GM12878 (cell line): ENCODE results near the gene GPAT3. TPM values are rescaled to one million over a fixed set of nuclear protein-coding genes. Genes with fewer than 3 reads are reported as not detected.
"Not testable (repeated sequence)": the region's sequence is repeated elsewhere in the genome, so short reads cannot be mapped to it uniquely, and the experiment has no call there.

Experiments
- ATAC-seq: fragments of 200-7000 bp; cut with Tn5 transposase; 3 replicates; pipeline ENCODE4 v1.9.1; 2020; ENCODE audit warnings: mild to moderate bottlenecking, moderate library complexity
- BruUV-seq: library from RNA; stranded (reverse); fragments of 400-500 nt; replicated peaks from 2 replicates; lab custom pipeline; 2021; lab: Mats Ljungman, UMichigan
- CTCF ChIA-PET: fragments of 300-600 bp; sonication (Branson Sonifier 250); formaldehyde crosslinking; extraction: SDS; loops from one replicate; lab custom pipeline; 2021; ENCODE audit warnings: inconsistent platforms; lab: Yijun Ruan, JAX
- POLR2A ChIA-PET: fragments of 350-600 bp; formaldehyde crosslinking; extraction: SDS; loops from one replicate; lab custom pipeline; 2021; ENCODE audit warnings: inconsistent platforms; lab: Charles Lee
- RAD21 ChIA-PET: fragments of 300-600 bp; sonication (Branson Sonifier 250); formaldehyde crosslinking; loops from one replicate; lab custom pipeline; 2023; ENCODE audit warnings: antibody characterized with exemption; ENCODE audit not compliant: unreplicated experiment; lab: Charles Lee
- SMC1A ChIA-PET: fragments of 300-600 bp; sonication (Branson Sonifier 250); formaldehyde crosslinking; loops from one replicate; lab custom pipeline; 2023; ENCODE audit not compliant: unreplicated experiment, uncharacterized antibody; lab: Charles Lee
- DNase-seq: peaks from one replicate; pipeline ENCODE4 v3.0.0-alpha.2; 2011; ENCODE audit warnings: low read depth, low spot score
- FAIRE-seq: peaks from 3 replicates; lab custom pipeline; 2011; peaks lifted over from hg19 to GRCh38; lab: Jason Lieb, UNC
- H2AFZ ChIP-seq: 2 replicates; pipeline ENCODE4 v1.6.0; 2011; ENCODE audit warnings: low read depth, low read length, control low read depth; ENCODE audit not compliant: control insufficient read depth
- H3K27ac ChIP-seq: 2 replicates; pipeline ENCODE4 v1.5.1; 2011; ENCODE audit warnings: control low read depth; ENCODE audit not compliant: control insufficient read depth, insufficient read depth
- H3K27me3 ChIP-seq, 2 experiments: replicated peaks in 1 of 2; 2 replicates each; pipeline versions ENCODE4 v1.6.0 to v1.6.1; 2011; ENCODE audit warnings: low read length in 1 of 2; ENCODE audit not compliant: control insufficient read depth in 2 of 2, insufficient read depth in 2 of 2
- H3K36me3 ChIP-seq, 2 experiments: 2 replicates each; pipeline ENCODE4 v1.5.1; 2011; ENCODE audit warnings: low read length in 1 of 2; ENCODE audit not compliant: control insufficient read depth in 2 of 2, insufficient read depth in 2 of 2
- H3K4me1 ChIP-seq: 2 replicates; pipeline ENCODE4 v1.6.1; 2011; ENCODE audit warnings: mild to moderate bottlenecking, low read length, moderate library complexity, mixed read lengths; ENCODE audit not compliant: control insufficient read depth, insufficient read depth
- H3K4me2 ChIP-seq: 2 replicates; pipeline ENCODE4 v1.6.0; 2011; ENCODE audit warnings: control low read depth; ENCODE audit not compliant: control insufficient read depth, insufficient read depth
- H3K4me3 ChIP-seq: fragments of 200-600 bp; sonication (generic); 2 replicates; pipeline ENCODE4 v1.5.1; 2016
- H3K79me2 ChIP-seq: 2 replicates; pipeline ENCODE4 v1.6.0; 2011; ENCODE audit warnings: low read length; ENCODE audit not compliant: control insufficient read depth, insufficient read depth
- H3K9ac ChIP-seq: 2 replicates; pipeline ENCODE4 v1.8.0; 2011; ENCODE audit warnings: low read length, control low read depth, mixed read lengths; ENCODE audit not compliant: control insufficient read depth, insufficient read depth
- H3K9me3 ChIP-seq: replicated peaks from 3 replicates; pipeline ENCODE4 v1.5.1; 2011; ENCODE audit warnings: mild to moderate bottlenecking, low read length; ENCODE audit not compliant: control insufficient read depth, insufficient read depth
- H4K20me1 ChIP-seq: 2 replicates; pipeline ENCODE4 v1.6.0; 2011; ENCODE audit not compliant: control insufficient read depth, insufficient read depth
- BMI1 ChIP-seq: fragments of 450-650 bp; IDR thresholded peaks from 2 replicates; pipeline ENCODE4 v1.6.1; 2016; ENCODE audit warnings: mild to moderate bottlenecking, moderate library complexity, borderline replicate concordance
- GATAD2B ChIP-seq: fragments of 450-650 bp; conservative IDR thresholded peaks from 2 replicates; pipeline ENCODE4 v1.6.1; 2017; ENCODE audit warnings: low read depth, mild to moderate bottlenecking, moderate library complexity
- IKZF2 ChIP-seq, 2 experiments: fragments of 450-650 bp; IDR thresholded peaks; 2 replicates each; pipeline ENCODE4 v1.6.1; 2017; ENCODE audit warnings: mild to moderate bottlenecking in 2 of 2, moderate library complexity in 2 of 2
- KAT2A ChIP-seq: conservative IDR thresholded peaks from 2 replicates; pipeline ENCODE4 v1.6.1; 2011; ENCODE audit warnings: low read depth, low read length; ENCODE audit not compliant: control insufficient read depth
- NR2F1 ChIP-seq: fragments of 450-650 bp; conservative IDR thresholded peaks from 2 replicates; pipeline ENCODE4 v1.6.1; 2017; ENCODE audit warnings: mild to moderate bottlenecking
- TAF1 ChIP-seq: IDR thresholded peaks from 2 replicates; pipeline ENCODE4 v1.6.1; 2011; ENCODE audit warnings: mild to moderate bottlenecking, low read depth, low read length, borderline replicate concordance
- WRNIP1 ChIP-seq: IDR thresholded peaks from 2 replicates; pipeline ENCODE4 v1.6.1; 2011; ENCODE audit warnings: low read depth, low read length, improper control_type of control experiment, borderline replicate concordance
- WGBS: methylation state at CpG from one replicate; pipeline ENCODE4 v1.1.6; 2016; ENCODE audit warnings: low lambda C conversion rate; ENCODE audit not compliant: insufficient replicate concordance, insufficient coverage; ENCODE audit errors: missing lambda C conversion rate; 5-methylcytosine and 5-hydroxymethylcytosine counted together
- in situ Hi-C: fragments of 300-500 bp; cut with MboI; formaldehyde crosslinking; loops from 9 replicates; pipeline ENCODE4 v1.14.3; 2018; ENCODE audit warnings: mixed read lengths
- intact Hi-C: fragments of 100-400 bp; cut with micrococcal nuclease; formaldehyde crosslinking; loops from one replicate; pipeline ENCODE4 v1.14.2; 2022; ENCODE audit not compliant: unreplicated experiment
- polyA plus RNA-seq, 11 experiments: library from polyadenylated mRNA; depleted of rRNA in 4 of 11; unstranded in 6 of 11; stranded (reverse) in 5 of 11; fragments of >200 nt; fragmentation: Nextera tagmentation in 4 of 11; fragmentation: Illumina TruSeq in 1 of 11; extraction: Ambion mirVana in 4 of 11; extraction: Trizol in 1 of 11; gene quantifications; 1 replicate in 1 of 11; 2 replicates in 10 of 11; pipeline versions ENCODE4 v1.2.1 to v1.2.3, GENCODE V29; 2011 to 2016; ENCODE audit warnings: inconsistent platforms in 2 of 11, missing spikeins in 2 of 11, low read depth in 1 of 11
- total RNA-seq, 4 experiments: library from RNA; depleted of rRNA in 3 of 4; stranded (reverse); fragments of >200 nt in 3 of 4; fragmentation: Illumina TruSeq in 1 of 4; extraction: Trizol in 1 of 4; gene quantifications; 2 replicates each; pipeline versions ENCODE4 v1.2.1 to v1.2.3, GENCODE V29; 2013 to 2021
- TF ChIP-seq, protein P1 (sequence below): fragments of 150-350 bp; IDR thresholded peaks from 2 replicates; pipeline ENCODE4 v1.6.1; 2016; ENCODE audit warnings: low read depth, low read length

GPAT3 gene
- total and polyA plus RNA-seq, 10 of the 15 experiments (the other 5 are each of a cell fraction or from before 2014, with no cell fraction given), result 0.26 to 1.1 (median 0.52) TPM

GRCh38 chr4:83496085-83496917 lies 39.6 kb upstream of the GPAT3 start:
- H2AFZ ChIP-seq, RAD21 ChIA-PET, FAIRE-seq, H4K20me1 ChIP-seq, H3K4me3 ChIP-seq, ATAC-seq, POLR2A ChIA-PET, H3K9me3 ChIP-seq, H3K4me2 ChIP-seq, H3K27ac ChIP-seq, H3K27me3 ChIP-seq, DNase-seq, H3K36me3 ChIP-seq, H3K79me2 ChIP-seq, BruUV-seq, H3K4me1 ChIP-seq, H3K9ac ChIP-seq, intact Hi-C loops, in situ Hi-C loops: not testable (repeated sequence)
- CTCF ChIA-PET, result interaction anchor here (1.4 to 3.3 kb wide), 2 partner anchors 93 to 148 kb away, joined by 4 to 16 read pairs; no protein-coding TSS in a partner anchor
- SMC1A ChIA-PET, result interaction anchor here (1.1 kb wide), 1 partner anchor 14 kb away, joined by 3 read pairs; no protein-coding TSS in a partner anchor
- 90% methylated on average over 8 of the region's 8 CpGs for WGBS

GRCh38 chr4:83498187-83498586 lies 37.7 kb upstream of the GPAT3 start:
- no TSS peak for BruUV-seq
- ChIA-PET POLR2A (no interaction called here), RAD21 (interaction anchor here (1.1 kb wide), 1 partner anchor 141 kb away, joined by 3 read pairs; no protein-coding TSS in a partner anchor), CTCF (interaction anchor here (0.5 to 3.4 kb wide), 5 partner anchors 8 to 250 kb away, joined by 3 to 16 read pairs (median 11); no protein-coding TSS in a partner anchor), SMC1A (interaction anchor here (0.6 to 1.2 kb wide), 2 partner anchors 10 to 909 kb away, joined by 3 to 4 read pairs; no protein-coding TSS in a partner anchor)
- ATAC-seq, result no peak
- H3K9me3 ChIP-seq, result no peaks in the 10 kb centered on the region
- no peak for FAIRE-seq
- intact Hi-C loops, result no loop called here
- H3K4me2 ChIP-seq, result no peak overlapping the region
- no peaks in the 10 kb centered on the region for H3K27me3 ChIP-seq
- no peak for TF ChIP-seq IKZF2 (IDR thresholded peaks at IDR 0.05)
- TF ChIP-seq GATAD2B, result no peak
- TF ChIP-seq BMI1, result no peak
- TF ChIP-seq, protein P1, sequence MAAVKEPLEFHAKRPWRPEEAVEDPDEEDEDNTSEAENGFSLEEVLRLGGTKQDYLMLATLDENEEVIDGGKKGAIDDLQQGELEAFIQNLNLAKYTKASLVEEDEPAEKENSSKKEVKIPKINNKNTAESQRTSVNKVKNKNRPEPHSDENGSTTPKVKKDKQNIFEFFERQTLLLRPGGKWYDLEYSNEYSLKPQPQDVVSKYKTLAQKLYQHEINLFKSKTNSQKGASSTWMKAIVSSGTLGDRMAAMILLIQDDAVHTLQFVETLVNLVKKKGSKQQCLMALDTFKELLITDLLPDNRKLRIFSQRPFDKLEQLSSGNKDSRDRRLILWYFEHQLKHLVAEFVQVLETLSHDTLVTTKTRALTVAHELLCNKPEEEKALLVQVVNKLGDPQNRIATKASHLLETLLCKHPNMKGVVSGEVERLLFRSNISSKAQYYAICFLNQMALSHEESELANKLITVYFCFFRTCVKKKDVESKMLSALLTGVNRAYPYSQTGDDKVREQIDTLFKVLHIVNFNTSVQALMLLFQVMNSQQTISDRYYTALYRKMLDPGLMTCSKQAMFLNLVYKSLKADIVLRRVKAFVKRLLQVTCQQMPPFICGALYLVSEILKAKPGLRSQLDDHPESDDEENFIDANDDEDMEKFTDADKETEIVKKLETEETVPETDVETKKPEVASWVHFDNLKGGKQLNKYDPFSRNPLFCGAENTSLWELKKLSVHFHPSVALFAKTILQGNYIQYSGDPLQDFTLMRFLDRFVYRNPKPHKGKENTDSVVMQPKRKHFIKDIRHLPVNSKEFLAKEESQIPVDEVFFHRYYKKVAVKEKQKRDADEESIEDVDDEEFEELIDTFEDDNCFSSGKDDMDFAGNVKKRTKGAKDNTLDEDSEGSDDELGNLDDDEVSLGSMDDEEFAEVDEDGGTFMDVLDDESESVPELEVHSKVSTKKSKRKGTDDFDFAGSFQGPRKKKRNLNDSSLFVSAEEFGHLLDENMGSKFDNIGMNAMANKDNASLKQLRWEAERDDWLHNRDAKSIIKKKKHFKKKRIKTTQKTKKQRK, result no peak
- TF ChIP-seq KAT2A, result no peak
- TF ChIP-seq WRNIP1, result no peak
- no peak for TF ChIP-seq TAF1
- TF ChIP-seq NR2F1, result no peak
- H4K20me1 ChIP-seq, result no peaks in the 10 kb centered on the region
- in situ Hi-C loops, result no loop called here
- no peaks in the 10 kb centered on the region for H3K79me2 ChIP-seq
- H3K4me3 ChIP-seq, result no peak overlapping the region
- DNase-seq, result no peak
- WGBS, result 26% methylated on average over 1 of the region's 1 CpG
- no peak overlapping the region for H3K27ac ChIP-seq
- no peaks in the 10 kb centered on the region for H3K4me1 ChIP-seq
- no peaks in the 10 kb centered on the region for H3K36me3 ChIP-seq
- H3K9ac ChIP-seq, result no peak overlapping the region
- H2AFZ ChIP-seq, result no peak overlapping the region
